K562 (cell line): Measurements from ENCODE around the gene FCGBP. TPM values are rescaled to one million over a fixed set of nuclear protein-coding genes. Genes with fewer than 3 reads are reported as not detected.

ENCODE experiments used
- DPF2 ChIP-seq: fragments of 450-650 bp; IDR thresholded peaks from 2 replicates; pipeline ENCODE4 v1.6.1; 2016
- FOXP1 ChIP-seq: sonication (generic); formaldehyde crosslinking; IDR thresholded peaks from 2 replicates; pipeline ENCODE4 v1.8.0; 2022; ENCODE audit warnings: mild to moderate bottlenecking, missing genetic modification reagents
- GABPB1 ChIP-seq: sonication (generic); formaldehyde crosslinking; IDR thresholded peaks from 2 replicates; pipeline ENCODE4 v1.8.0; 2022; ENCODE audit warnings: mild to moderate bottlenecking, missing genetic modification reagents
- HMBOX1 ChIP-seq: sonication (generic); IDR thresholded peaks from 2 replicates; pipeline ENCODE4 v1.6.1; 2016
- JUNB ChIP-seq: fragments of 450-650 bp; formaldehyde crosslinking; conservative IDR thresholded peaks from 2 replicates; pipeline ENCODE4 v1.4.0; 2020; ENCODE audit warnings: mild to moderate bottlenecking
- KLF13 ChIP-seq: fragments of 450-650 bp; IDR thresholded peaks from 2 replicates; pipeline ENCODE4 v1.6.1; 2016; ENCODE audit warnings: missing genetic modification characterization, low read depth, mild to moderate bottlenecking, missing compliant biosample characterization, moderate library complexity, borderline replicate concordance
- MAZ ChIP-seq, 2 experiments: fragments of 450-650 bp in 1 of 2; sonication (generic) in 1 of 2; formaldehyde crosslinking; IDR thresholded peaks in 1 of 2; conservative IDR thresholded peaks in 1 of 2; 2 replicates each; pipeline versions ENCODE4 v1.4.0 to v1.5.0; 2020; ENCODE audit warnings: mild to moderate bottlenecking in 1 of 2, missing genetic modification reagents in 1 of 2
- POLR3G ChIP-seq: IDR thresholded peaks from 2 replicates; pipeline ENCODE4 v1.6.1; 2011; ENCODE audit not compliant: insufficient read length, insufficient replicate concordance; ENCODE audit errors: extremely low read depth
- RAD21 ChIP-seq, 2 experiments: fragments of 250-450 bp in 1 of 2; fragments of 450-650 bp in 1 of 2; sonication (Bioruptor Pico) in 1 of 2; formaldehyde crosslinking in 1 of 2; IDR thresholded peaks in 1 of 2; conservative IDR thresholded peaks in 1 of 2; 2 replicates each; pipeline versions ENCODE4 v1.4.0 to v1.8.0; 2020 to 2022; ENCODE audit warnings: mild to moderate bottlenecking in 2 of 2, moderate library complexity in 1 of 2
- TAF1 ChIP-seq: IDR thresholded peaks from 2 replicates; pipeline ENCODE4 v1.6.1; 2011; ENCODE audit warnings: mild to moderate bottlenecking, low read length, moderate library complexity; ENCODE audit not compliant: insufficient read depth, control insufficient read depth, severe bottlenecking; ENCODE audit errors: extremely low read depth
- TBP ChIP-seq: optimal IDR thresholded peaks from 2 replicates; pipeline ENCODE3; 2011; ENCODE audit warnings: low read depth, low read length, improper control_type of control experiment
- ZBTB26 ChIP-seq: fragments of 450-650 bp; formaldehyde crosslinking; IDR thresholded peaks from 2 replicates; pipeline ENCODE4 v1.4.0; 2022; ENCODE audit warnings: missing genetic modification characterization
- polyA plus RNA-seq, 8 experiments: library from polyadenylated mRNA; depleted of rRNA in 4 of 8; stranded (reverse) in 5 of 8; unstranded in 3 of 8; fragments of >200 nt; fragmentation: Nextera tagmentation in 2 of 8; fragmentation: Illumina TruSeq in 1 of 8; extraction: Ambion mirVana in 2 of 8; extraction: Trizol in 1 of 8; gene quantifications; 2 replicates each; pipeline versions ENCODE4 v1.2.1 to v1.2.3, GENCODE V29; 2011 to 2014; ENCODE audit warnings: inconsistent platforms in 1 of 8, missing spikeins in 1 of 8
- total RNA-seq, 7 experiments: library from RNA; depleted of rRNA in 6 of 7; stranded (reverse); fragments of >200 nt in 6 of 7; fragmentation: Illumina TruSeq in 2 of 7; extraction: Trizol in 2 of 7; gene quantifications; 2 replicates each; pipeline versions ENCODE4 v1.2.1 to v1.2.3, GENCODE V29; 2011 to 2021; ENCODE audit warnings: low replicate concordance in 1 of 7
- TF ChIP-seq, protein P1 (sequence below): fragments of 450-650 bp; formaldehyde crosslinking; IDR thresholded peaks from 2 replicates; pipeline ENCODE4 v1.4.0; 2020; ENCODE audit warnings: mild to moderate bottlenecking, moderate library complexity
- TF ChIP-seq, protein P2 (sequence below): sonication (generic); formaldehyde crosslinking; IDR thresholded peaks from 2 replicates; pipeline ENCODE4 v1.5.0; 2020; ENCODE audit warnings: missing genetic modification reagents
- TF ChIP-seq, protein P3 (sequence below), 2 experiments: fragments of 450-650 bp; IDR thresholded peaks; 2 replicates each; pipeline ENCODE4 v1.6.1; 2016
- TF ChIP-seq, protein P4 (sequence below): IDR thresholded peaks from 2 replicates; pipeline ENCODE4 v1.6.1; 2011; ENCODE audit warnings: borderline replicate concordance, low read depth, mild to moderate bottlenecking, moderate library complexity, low read length; ENCODE audit not compliant: insufficient read depth, poor library complexity, severe bottlenecking
- TF ChIP-seq, protein P5 (sequence below): sonication (generic); formaldehyde crosslinking; IDR thresholded peaks from 2 replicates; pipeline ENCODE4 v1.9.0; 2022; ENCODE audit warnings: mild to moderate bottlenecking, missing genetic modification reagents

The FCGBP gene
- total and polyA plus RNA-seq, 9 of the 15 experiments (the other 6 are each of a cell fraction or from before 2014, with no cell fraction given), result 0.01 to 1.5 (median 0.13) TPM; not detected in 4

- TF ChIP-seq, protein P1, sequence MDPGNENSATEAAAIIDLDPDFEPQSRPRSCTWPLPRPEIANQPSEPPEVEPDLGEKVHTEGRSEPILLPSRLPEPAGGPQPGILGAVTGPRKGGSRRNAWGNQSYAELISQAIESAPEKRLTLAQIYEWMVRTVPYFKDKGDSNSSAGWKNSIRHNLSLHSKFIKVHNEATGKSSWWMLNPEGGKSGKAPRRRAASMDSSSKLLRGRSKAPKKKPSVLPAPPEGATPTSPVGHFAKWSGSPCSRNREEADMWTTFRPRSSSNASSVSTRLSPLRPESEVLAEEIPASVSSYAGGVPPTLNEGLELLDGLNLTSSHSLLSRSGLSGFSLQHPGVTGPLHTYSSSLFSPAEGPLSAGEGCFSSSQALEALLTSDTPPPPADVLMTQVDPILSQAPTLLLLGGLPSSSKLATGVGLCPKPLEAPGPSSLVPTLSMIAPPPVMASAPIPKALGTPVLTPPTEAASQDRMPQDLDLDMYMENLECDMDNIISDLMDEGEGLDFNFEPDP (CRISPR knock-in tag), result no peak
- TF ChIP-seq, protein P2, sequence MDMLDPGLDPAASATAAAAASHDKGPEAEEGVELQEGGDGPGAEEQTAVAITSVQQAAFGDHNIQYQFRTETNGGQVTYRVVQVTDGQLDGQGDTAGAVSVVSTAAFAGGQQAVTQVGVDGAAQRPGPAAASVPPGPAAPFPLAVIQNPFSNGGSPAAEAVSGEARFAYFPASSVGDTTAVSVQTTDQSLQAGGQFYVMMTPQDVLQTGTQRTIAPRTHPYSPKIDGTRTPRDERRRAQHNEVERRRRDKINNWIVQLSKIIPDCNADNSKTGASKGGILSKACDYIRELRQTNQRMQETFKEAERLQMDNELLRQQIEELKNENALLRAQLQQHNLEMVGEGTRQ, result 0 out of 2 replicates have a peak, but pooled peaks have one; percentile 35
- peak; percentile 73; the same call in 1 of the 2 replicates for TF ChIP-seq ZBTB26 (CRISPR knock-in tag)
- TF ChIP-seq, protein P3, sequence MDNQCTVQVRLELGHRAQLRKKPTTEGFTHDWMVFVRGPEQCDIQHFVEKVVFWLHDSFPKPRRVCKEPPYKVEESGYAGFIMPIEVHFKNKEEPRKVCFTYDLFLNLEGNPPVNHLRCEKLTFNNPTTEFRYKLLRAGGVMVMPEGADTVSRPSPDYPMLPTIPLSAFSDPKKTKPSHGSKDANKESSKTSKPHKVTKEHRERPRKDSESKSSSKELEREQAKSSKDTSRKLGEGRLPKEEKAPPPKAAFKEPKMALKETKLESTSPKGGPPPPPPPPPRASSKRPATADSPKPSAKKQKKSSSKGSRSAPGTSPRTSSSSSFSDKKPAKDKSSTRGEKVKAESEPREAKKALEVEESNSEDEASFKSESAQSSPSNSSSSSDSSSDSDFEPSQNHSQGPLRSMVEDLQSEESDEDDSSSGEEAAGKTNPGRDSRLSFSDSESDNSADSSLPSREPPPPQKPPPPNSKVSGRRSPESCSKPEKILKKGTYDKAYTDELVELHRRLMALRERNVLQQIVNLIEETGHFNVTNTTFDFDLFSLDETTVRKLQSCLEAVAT (IDR thresholded peaks at IDR 0.05), result 0 out of 4 replicates have a peak, but pooled peaks of 1 of the 2 experiments have one; percentile 68
- TF ChIP-seq TAF1, result peak; percentile 84
- TF ChIP-seq RAD21 (CRISPR knock-in tag; conservative IDR thresholded peaks at IDR 0.05 in 1 of 2, IDR thresholded peaks at IDR 0.05 in 1 of 2), result peak; percentile 84 to 88
- TF ChIP-seq, protein P4, sequence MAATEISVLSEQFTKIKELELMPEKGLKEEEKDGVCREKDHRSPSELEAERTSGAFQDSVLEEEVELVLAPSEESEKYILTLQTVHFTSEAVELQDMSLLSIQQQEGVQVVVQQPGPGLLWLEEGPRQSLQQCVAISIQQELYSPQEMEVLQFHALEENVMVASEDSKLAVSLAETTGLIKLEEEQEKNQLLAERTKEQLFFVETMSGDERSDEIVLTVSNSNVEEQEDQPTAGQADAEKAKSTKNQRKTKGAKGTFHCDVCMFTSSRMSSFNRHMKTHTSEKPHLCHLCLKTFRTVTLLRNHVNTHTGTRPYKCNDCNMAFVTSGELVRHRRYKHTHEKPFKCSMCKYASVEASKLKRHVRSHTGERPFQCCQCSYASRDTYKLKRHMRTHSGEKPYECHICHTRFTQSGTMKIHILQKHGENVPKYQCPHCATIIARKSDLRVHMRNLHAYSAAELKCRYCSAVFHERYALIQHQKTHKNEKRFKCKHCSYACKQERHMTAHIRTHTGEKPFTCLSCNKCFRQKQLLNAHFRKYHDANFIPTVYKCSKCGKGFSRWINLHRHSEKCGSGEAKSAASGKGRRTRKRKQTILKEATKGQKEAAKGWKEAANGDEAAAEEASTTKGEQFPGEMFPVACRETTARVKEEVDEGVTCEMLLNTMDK, result peak; percentile 61
- TF ChIP-seq, protein P5, sequence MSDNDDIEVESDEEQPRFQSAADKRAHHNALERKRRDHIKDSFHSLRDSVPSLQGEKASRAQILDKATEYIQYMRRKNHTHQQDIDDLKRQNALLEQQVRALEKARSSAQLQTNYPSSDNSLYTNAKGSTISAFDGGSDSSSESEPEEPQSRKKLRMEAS (CRISPR knock-in tag), result peak; percentile 98
- TF ChIP-seq HMBOX1, result peak; percentile 94
- TF ChIP-seq KLF13, result 0 out of 2 replicates have a peak, but pooled peaks have one; percentile 81
- peak; percentile 88; the same call in 1 of the 2 replicates for TF ChIP-seq FOXP1 (CRISPR knock-in tag)
- peak; percentile 94 for TF ChIP-seq TBP
- TF ChIP-seq MAZ (CRISPR knock-in tag; conservative IDR thresholded peaks at IDR 0.05 in 1 of 2, IDR thresholded peaks at IDR 0.05 in 1 of 2), result peak; percentile 57 to 92; a peak in 3 of 4 replicates
- no peak for TF ChIP-seq JUNB (CRISPR knock-in tag)
- peak; percentile 52 for TF ChIP-seq DPF2
- TF ChIP-seq POLR3G, result no peak
- peak; percentile 98 for TF ChIP-seq GABPB1 (CRISPR knock-in tag)
Observed at GRCh38 chr19:39970675-39971379, 36.4 kb upstream of the FCGBP start, which contains the start of gene PSMC4 (continued).
